DMS153 treated with DMSO at 0.1 percent for 48 hours (cell line): ENCODE results near the gene HHATL.

Experiments
- DNase-seq: peaks from one replicate; lab custom pipeline; 2025; ENCODE audit not compliant: unreplicated experiment; lab: John Stamatoyannopoulos, UW

HHATL gene

GRCh38 chr3:42666577-42666998 lies 36.0 kb downstream of the HHATL start:
- DNase-seq: no peak

GRCh38 chr3:42666022-42666421 lies 36.6 kb downstream of the HHATL start:
- no peak for DNase-seq

GRCh38 chr3:42665050-42665878 lies 37.3 kb downstream of the HHATL start:
- DNase-seq: no peak

- DNase-seq: no peak
Observed at GRCh38 chr3:42664438-42664803, 38.2 kb downstream of the HHATL start.

- no peak for DNase-seq
Observed at GRCh38 chr3:42663581-42664437, 38.8 kb downstream of the HHATL start.

- DNase-seq: no peak
Observed at GRCh38 chr3:42662813-42663535, 39.6 kb downstream of the HHATL start.

GRCh38 chr3:42662037-42662812 lies 40.4 kb downstream of the HHATL start:
- DNase-seq: no peak

- DNase-seq: no peak
Observed at GRCh38 chr3:42661593-42662022, 41.0 kb downstream of the HHATL start.

GRCh38 chr3:42660898-42661297 lies 41.7 kb downstream of the HHATL start:
- DNase-seq: no peak

- no peak for DNase-seq
Observed at GRCh38 chr3:42660131-42660715, 42.4 kb downstream of the HHATL start.

GRCh38 chr3:42659451-42660130 lies 43.0 kb downstream of the HHATL start:
- no peak for DNase-seq

GRCh38 chr3:42658771-42659390 lies 43.7 kb downstream of the HHATL start:
- DNase-seq: no peak

GRCh38 chr3:42658091-42658770 lies 44.4 kb downstream of the HHATL start:
- no peak for DNase-seq

- DNase-seq: no peak
Observed at GRCh38 chr3:42657675-42658074, 44.9 kb downstream of the HHATL start.

- no peak for DNase-seq
Observed at GRCh38 chr3:42656680-42657610, 45.7 kb downstream of the HHATL start.

- DNase-seq: no peak
Observed at GRCh38 chr3:42655980-42656679, 46.5 kb downstream of the HHATL start.

GRCh38 chr3:42655331-42655888 lies 47.2 kb downstream of the HHATL start:
- DNase-seq: no peak
